ENCODE results near the gene MACROD2. TPM values are rescaled to one million over a fixed set of nuclear protein-coding genes. Genes with fewer than 3 reads are reported as not detected.

The MACROD2 gene
- 4.0 and 6.4 TPM in 2 replicates for total RNA-seq
- long read RNA-seq, partial matches to known transcripts: 0 of 6 reads
- long read RNA-seq, other reads (novel, unspliced or antisense): 6 of 6 reads

- Mint-ChIP-seq H3K27ac (ENCODE audit: unreplicated experiment) (no peak within 1 kb of the TSS), H3K4me3 (peak within 1 kb of the TSS; percentile 95), H3K4me1 (peaks cover 19% of the 10 kb centered on the region), H3K36me3 (ENCODE audit: low read depth) (peaks cover 11% of the 10 kb centered on the region), H3K27me3 (ENCODE audit: low read depth) (peaks cover 17% of the 10 kb centered on the region), H3K9me3 (peaks cover 12% of the 10 kb centered on the region)
- peak; percentile 18 for TF ChIP-seq CTCF (conservative IDR thresholded peaks at IDR 0.05)
- DNase-seq (ENCODE audit: low read depth, low spot score): peak; percentile 92
Observed at GRCh38 chr20:13995086-13995665, at the start of gene MACROD2. Gene MACROD2, plus strand, starts transcription at chr20:13995516.

- Mint-ChIP-seq H3K36me3 (ENCODE audit: low read depth) (peaks cover 3% of the 10 kb centered on the region), H3K4me1 (no peaks in the 10 kb centered on the region), H3K4me3 (no peak overlapping the region), H3K27me3 (ENCODE audit: low read depth) (peaks cover 12% of the 10 kb centered on the region), H3K27ac (ENCODE audit: unreplicated experiment) (no peak overlapping the region), H3K9me3 (no peaks in the 10 kb centered on the region)
- no peak for TF ChIP-seq CTCF (conservative IDR thresholded peaks at IDR 0.05)
- no peak for DNase-seq (ENCODE audit: low read depth, low spot score)
Observed at GRCh38 chr20:13947719-13948118, 47.6 kb upstream of the MACROD2 start.

GRCh38 chr20:13953227-13953626, 42.1 kb upstream of the MACROD2 start:
- H3K9me3 Mint-ChIP-seq: no peaks in the 10 kb centered on the region
- H3K27me3 Mint-ChIP-seq (ENCODE audit: low read depth): no peaks in the 10 kb centered on the region
- TF ChIP-seq CTCF (conservative IDR thresholded peaks at IDR 0.05): no peak
- no peak overlapping the region for H3K4me3 Mint-ChIP-seq
- H3K4me1 Mint-ChIP-seq: no peaks in the 10 kb centered on the region
- no peak for DNase-seq (ENCODE audit: low read depth, low spot score)
- no peak overlapping the region for H3K27ac Mint-ChIP-seq (ENCODE audit: unreplicated experiment)
- no peaks in the 10 kb centered on the region for H3K36me3 Mint-ChIP-seq (ENCODE audit: low read depth)

- H3K27ac Mint-ChIP-seq (ENCODE audit: unreplicated experiment): no peak overlapping the region
- no peak overlapping the region for H3K4me3 Mint-ChIP-seq
- no peaks in the 10 kb centered on the region for H3K36me3 Mint-ChIP-seq (ENCODE audit: low read depth)
- DNase-seq (ENCODE audit: low read depth, low spot score): no peak
- H3K9me3 Mint-ChIP-seq: no peaks in the 10 kb centered on the region
- TF ChIP-seq CTCF (conservative IDR thresholded peaks at IDR 0.05): no peak
- no peaks in the 10 kb centered on the region for H3K27me3 Mint-ChIP-seq (ENCODE audit: low read depth)
- H3K4me1 Mint-ChIP-seq: no peaks in the 10 kb centered on the region
Observed at GRCh38 chr20:13960119-13960518, 35.2 kb upstream of the MACROD2 start.

- Mint-ChIP-seq H3K36me3 (ENCODE audit: low read depth) (no peaks in the 10 kb centered on the region), H3K27me3 (ENCODE audit: low read depth) (no peaks in the 10 kb centered on the region), H3K4me3 (no peak overlapping the region), H3K27ac (ENCODE audit: unreplicated experiment) (no peak overlapping the region), H3K4me1 (no peaks in the 10 kb centered on the region), H3K9me3 (no peaks in the 10 kb centered on the region)
- DNase-seq (ENCODE audit: low read depth, low spot score): no peak
- TF ChIP-seq CTCF (conservative IDR thresholded peaks at IDR 0.05): no peak
Observed at GRCh38 chr20:13960525-13960924, 34.8 kb upstream of the MACROD2 start.

Measured in neural crest cell (in vitro differentiated cells).